Liver (tissue), 3 donors: ENCODE results near the gene TBC1D5.

Source experiments
- GABPA ChIP-seq, 2 donors: IDR thresholded peaks in 1 of 2; conservative IDR thresholded peaks in 1 of 2; 2 replicates each; pipeline ENCODE4 v1.6.1; 2016; ENCODE audit warnings: antibody characterized with exemption in 2 of 2, mild to moderate bottlenecking in 1 of 2, moderate library complexity in 1 of 2
- HNF4A ChIP-seq, 2 donors: conservative IDR thresholded peaks; 2 replicates each; pipeline ENCODE4 v1.6.1; 2016; ENCODE audit warnings: antibody characterized with exemption in 2 of 2, mild to moderate bottlenecking in 2 of 2
- JUND ChIP-seq, 2 donors: IDR thresholded peaks; 2 replicates each; pipeline ENCODE4 v1.6.1; 2016; ENCODE audit warnings: antibody characterized with exemption in 2 of 2
- RAD21 ChIP-seq, 2 donors: IDR thresholded peaks; 2 replicates each; pipeline ENCODE4 v1.6.1; 2016; ENCODE audit warnings: antibody characterized with exemption in 2 of 2, mild to moderate bottlenecking in 2 of 2
- SP1 ChIP-seq: IDR thresholded peaks from 2 replicates; pipeline ENCODE4 v1.6.1; 2018; ENCODE audit warnings: antibody characterized with exemption, mild to moderate bottlenecking
- TAF1 ChIP-seq: conservative IDR thresholded peaks from 2 replicates; pipeline ENCODE4 v1.6.1; 2016; ENCODE audit warnings: antibody characterized with exemption, mild to moderate bottlenecking
- YY1 ChIP-seq: IDR thresholded peaks from 2 replicates; pipeline ENCODE4 v1.6.1; 2016; ENCODE audit warnings: antibody characterized with exemption, mild to moderate bottlenecking
- TF ChIP-seq, protein P1 (sequence below): fragments of 150-350 bp; IDR thresholded peaks from 2 replicates; pipeline ENCODE4 v1.5.1; 2017; ENCODE audit warnings: improper control_type of control experiment, low read depth, low read length; ENCODE audit not compliant: missing input control
- TF ChIP-seq, protein P2 (sequence below): IDR thresholded peaks from 2 replicates; pipeline ENCODE4 v1.6.1; 2016; ENCODE audit warnings: antibody characterized with exemption, mild to moderate bottlenecking
- TF ChIP-seq, protein P3 (sequence below): IDR thresholded peaks from 2 replicates; pipeline ENCODE4 v1.6.1; 2016; ENCODE audit warnings: antibody characterized with exemption
- TF ChIP-seq, protein P4 (sequence below): IDR thresholded peaks from 2 replicates; pipeline ENCODE4 v1.6.1; 2016; ENCODE audit warnings: antibody characterized with exemption
- TF ChIP-seq, protein P5 (sequence below): IDR thresholded peaks from 2 replicates; pipeline ENCODE4 v1.6.1; 2016; ENCODE audit warnings: antibody characterized with exemption
- donor health status: healthy.
- donor health status: healthy.

DNA sequence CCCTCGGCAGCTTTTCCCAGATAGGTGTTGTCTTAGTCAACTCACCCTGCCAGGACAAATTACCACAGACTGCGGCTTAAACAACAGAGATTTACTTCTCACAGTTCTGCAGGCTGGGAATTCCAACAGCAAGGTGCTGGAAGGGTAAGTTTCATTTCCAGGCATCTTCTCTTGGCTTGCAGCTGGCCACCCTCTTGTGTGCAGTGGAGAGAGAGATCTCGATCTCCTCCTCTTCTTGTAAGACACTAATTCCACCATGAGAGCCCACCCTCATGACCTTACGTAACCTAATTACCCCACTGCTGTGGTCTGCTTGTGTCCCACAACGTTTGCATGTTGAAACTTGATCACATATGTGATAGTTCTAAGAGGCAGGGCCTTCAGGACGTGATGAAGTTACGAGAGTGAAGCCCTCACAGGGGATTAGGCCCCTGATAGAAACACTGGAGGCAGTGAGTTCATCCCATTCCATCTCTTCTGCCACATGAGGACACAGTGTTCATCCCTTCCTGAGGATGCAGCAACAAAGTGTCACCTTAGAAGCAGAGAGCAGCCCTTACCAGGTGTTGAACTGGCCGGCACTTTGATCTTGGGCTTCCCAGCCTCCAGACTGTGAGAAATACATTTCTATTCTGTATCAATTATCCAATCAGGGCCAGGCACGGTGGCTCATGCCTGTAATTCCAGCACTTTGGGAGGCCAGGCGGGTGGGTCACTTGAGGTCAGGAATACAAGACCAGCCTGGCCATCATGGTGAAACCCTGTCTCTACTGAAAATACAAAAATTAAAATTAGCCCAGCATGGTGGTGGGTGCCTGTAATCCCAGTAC, 609.9 kb downstream of the TBC1D5 start:
- TF ChIP-seq, protein P1, sequence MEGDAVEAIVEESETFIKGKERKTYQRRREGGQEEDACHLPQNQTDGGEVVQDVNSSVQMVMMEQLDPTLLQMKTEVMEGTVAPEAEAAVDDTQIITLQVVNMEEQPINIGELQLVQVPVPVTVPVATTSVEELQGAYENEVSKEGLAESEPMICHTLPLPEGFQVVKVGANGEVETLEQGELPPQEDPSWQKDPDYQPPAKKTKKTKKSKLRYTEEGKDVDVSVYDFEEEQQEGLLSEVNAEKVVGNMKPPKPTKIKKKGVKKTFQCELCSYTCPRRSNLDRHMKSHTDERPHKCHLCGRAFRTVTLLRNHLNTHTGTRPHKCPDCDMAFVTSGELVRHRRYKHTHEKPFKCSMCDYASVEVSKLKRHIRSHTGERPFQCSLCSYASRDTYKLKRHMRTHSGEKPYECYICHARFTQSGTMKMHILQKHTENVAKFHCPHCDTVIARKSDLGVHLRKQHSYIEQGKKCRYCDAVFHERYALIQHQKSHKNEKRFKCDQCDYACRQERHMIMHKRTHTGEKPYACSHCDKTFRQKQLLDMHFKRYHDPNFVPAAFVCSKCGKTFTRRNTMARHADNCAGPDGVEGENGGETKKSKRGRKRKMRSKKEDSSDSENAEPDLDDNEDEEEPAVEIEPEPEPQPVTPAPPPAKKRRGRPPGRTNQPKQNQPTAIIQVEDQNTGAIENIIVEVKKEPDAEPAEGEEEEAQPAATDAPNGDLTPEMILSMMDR = no peak
- no peak for TF ChIP-seq YY1
- TF ChIP-seq, protein P2, sequence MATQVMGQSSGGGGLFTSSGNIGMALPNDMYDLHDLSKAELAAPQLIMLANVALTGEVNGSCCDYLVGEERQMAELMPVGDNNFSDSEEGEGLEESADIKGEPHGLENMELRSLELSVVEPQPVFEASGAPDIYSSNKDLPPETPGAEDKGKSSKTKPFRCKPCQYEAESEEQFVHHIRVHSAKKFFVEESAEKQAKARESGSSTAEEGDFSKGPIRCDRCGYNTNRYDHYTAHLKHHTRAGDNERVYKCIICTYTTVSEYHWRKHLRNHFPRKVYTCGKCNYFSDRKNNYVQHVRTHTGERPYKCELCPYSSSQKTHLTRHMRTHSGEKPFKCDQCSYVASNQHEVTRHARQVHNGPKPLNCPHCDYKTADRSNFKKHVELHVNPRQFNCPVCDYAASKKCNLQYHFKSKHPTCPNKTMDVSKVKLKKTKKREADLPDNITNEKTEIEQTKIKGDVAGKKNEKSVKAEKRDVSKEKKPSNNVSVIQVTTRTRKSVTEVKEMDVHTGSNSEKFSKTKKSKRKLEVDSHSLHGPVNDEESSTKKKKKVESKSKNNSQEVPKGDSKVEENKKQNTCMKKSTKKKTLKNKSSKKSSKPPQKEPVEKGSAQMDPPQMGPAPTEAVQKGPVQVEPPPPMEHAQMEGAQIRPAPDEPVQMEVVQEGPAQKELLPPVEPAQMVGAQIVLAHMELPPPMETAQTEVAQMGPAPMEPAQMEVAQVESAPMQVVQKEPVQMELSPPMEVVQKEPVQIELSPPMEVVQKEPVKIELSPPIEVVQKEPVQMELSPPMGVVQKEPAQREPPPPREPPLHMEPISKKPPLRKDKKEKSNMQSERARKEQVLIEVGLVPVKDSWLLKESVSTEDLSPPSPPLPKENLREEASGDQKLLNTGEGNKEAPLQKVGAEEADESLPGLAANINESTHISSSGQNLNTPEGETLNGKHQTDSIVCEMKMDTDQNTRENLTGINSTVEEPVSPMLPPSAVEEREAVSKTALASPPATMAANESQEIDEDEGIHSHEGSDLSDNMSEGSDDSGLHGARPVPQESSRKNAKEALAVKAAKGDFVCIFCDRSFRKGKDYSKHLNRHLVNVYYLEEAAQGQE = no peak
- TF ChIP-seq RAD21 (IDR thresholded peaks at IDR 0.05) = no peak
- TF ChIP-seq, protein P3, sequence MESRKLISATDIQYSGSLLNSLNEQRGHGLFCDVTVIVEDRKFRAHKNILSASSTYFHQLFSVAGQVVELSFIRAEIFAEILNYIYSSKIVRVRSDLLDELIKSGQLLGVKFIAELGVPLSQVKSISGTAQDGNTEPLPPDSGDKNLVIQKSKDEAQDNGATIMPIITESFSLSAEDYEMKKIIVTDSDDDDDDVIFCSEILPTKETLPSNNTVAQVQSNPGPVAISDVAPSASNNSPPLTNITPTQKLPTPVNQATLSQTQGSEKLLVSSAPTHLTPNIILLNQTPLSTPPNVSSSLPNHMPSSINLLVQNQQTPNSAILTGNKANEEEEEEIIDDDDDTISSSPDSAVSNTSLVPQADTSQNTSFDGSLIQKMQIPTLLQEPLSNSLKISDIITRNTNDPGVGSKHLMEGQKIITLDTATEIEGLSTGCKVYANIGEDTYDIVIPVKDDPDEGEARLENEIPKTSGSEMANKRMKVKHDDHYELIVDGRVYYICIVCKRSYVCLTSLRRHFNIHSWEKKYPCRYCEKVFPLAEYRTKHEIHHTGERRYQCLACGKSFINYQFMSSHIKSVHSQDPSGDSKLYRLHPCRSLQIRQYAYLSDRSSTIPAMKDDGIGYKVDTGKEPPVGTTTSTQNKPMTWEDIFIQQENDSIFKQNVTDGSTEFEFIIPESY = no peak
- TF ChIP-seq SP1 = no peak
- TF ChIP-seq, protein P4, sequence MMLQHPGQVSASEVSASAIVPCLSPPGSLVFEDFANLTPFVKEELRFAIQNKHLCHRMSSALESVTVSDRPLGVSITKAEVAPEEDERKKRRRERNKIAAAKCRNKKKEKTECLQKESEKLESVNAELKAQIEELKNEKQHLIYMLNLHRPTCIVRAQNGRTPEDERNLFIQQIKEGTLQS = no peak
- TF ChIP-seq JUND (IDR thresholded peaks at IDR 0.05) = no peak
- no peak for TF ChIP-seq TAF1
- TF ChIP-seq HNF4A (conservative IDR thresholded peaks at IDR 0.05) = no peak
- TF ChIP-seq, protein P5, sequence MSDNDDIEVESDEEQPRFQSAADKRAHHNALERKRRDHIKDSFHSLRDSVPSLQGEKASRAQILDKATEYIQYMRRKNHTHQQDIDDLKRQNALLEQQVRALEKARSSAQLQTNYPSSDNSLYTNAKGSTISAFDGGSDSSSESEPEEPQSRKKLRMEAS = no peak
- TF ChIP-seq GABPA (IDR thresholded peaks at IDR 0.05 in 1 of 2, conservative IDR thresholded peaks at IDR 0.05 in 1 of 2) = no peak
